Putamen (tissue), 1 donor: Measurements from ENCODE around the gene ENTPD2.
"Not testable (repeated sequence)": the region's sequence is repeated elsewhere in the genome, so short reads cannot be mapped to it uniquely, and the experiment has no call there.

Experiments used
- DNase-seq: peaks from one replicate; pipeline ENCODE4 v3.0.0-alpha.2; 2016; ENCODE audit warnings: low spot score

The ENTPD2 gene

GRCh38 chr9:137015976-137016375 is 37.9 kb downstream of the ENTPD2 start:
- DNase-seq = no peak

GRCh38 chr9:137015540-137015930 is 38.3 kb downstream of the ENTPD2 start:
- DNase-seq = no peak

GRCh38 chr9:137014776-137015539 is 38.9 kb downstream of the ENTPD2 start:
- DNase-seq = no peak

GRCh38 chr9:137014166-137014565 is 39.7 kb downstream of the ENTPD2 start:
- no peak for DNase-seq

- no peak for DNase-seq
These were observed 40.3 kb downstream of the ENTPD2 start for GRCh38 chr9:137013571-137013940.

- no peak for DNase-seq
These were observed 40.9 kb downstream of the ENTPD2 start for GRCh38 chr9:137012694-137013570.

GRCh38 chr9:137011907-137012675 is 41.8 kb downstream of the ENTPD2 start:
- DNase-seq = no peak

GRCh38 chr9:137011156-137011555 is 42.7 kb downstream of the ENTPD2 start:
- no peak for DNase-seq

GRCh38 chr9:137009938-137010732 is 43.7 kb downstream of the ENTPD2 start:
- no peak for DNase-seq

GRCh38 chr9:137009217-137009616 is 44.6 kb downstream of the ENTPD2 start:
- no peak for DNase-seq

- DNase-seq = no peak
These were observed 45.5 kb downstream of the ENTPD2 start for GRCh38 chr9:137008312-137008711.

GRCh38 chr9:137007816-137008270 is 46.0 kb downstream of the ENTPD2 start:
- no peak for DNase-seq

- DNase-seq = no peak
These were observed 46.6 kb downstream of the ENTPD2 start for GRCh38 chr9:137007108-137007815.

- no peak for DNase-seq
These were observed 47.5 kb downstream of the ENTPD2 start for GRCh38 chr9:137006116-137007003.

- not testable (repeated sequence) for DNase-seq
These were observed 49.6 kb downstream of the ENTPD2 start for GRCh38 chr9:137004285-137004684.

GRCh38 chr9:137002646-137003041 is 51.2 kb downstream of the ENTPD2 start:
- no peak for DNase-seq

GRCh38 chr9:137001857-137002645 is 51.8 kb downstream of the ENTPD2 start:
- DNase-seq = no peak

- no peak for DNase-seq
These were observed 53.5 kb downstream of the ENTPD2 start for GRCh38 chr9:137000177-137000930.
